WERI-Rb-1 (cell line): ENCODE measurements around the gene RARRES2.
"Not testable (repeated sequence)": the region's sequence is repeated elsewhere in the genome, so short reads cannot be mapped to it uniquely, and the experiment has no call there.

Experiments
- DNase-seq: peaks from one replicate; pipeline ENCODE4 v3.0.0-alpha.2; 2020
- H3K27ac ChIP-seq: fragments of 250-450 bp; sonication (Bioruptor Pico); 2 replicates; pipeline ENCODE4 v1.5.1; 2020; ENCODE audit warnings: mild to moderate bottlenecking, moderate library complexity
- H3K27me3 ChIP-seq: fragments of 250-450 bp; sonication (Bioruptor Pico); 2 replicates; pipeline ENCODE4 v1.5.1; 2021; ENCODE audit warnings: mild to moderate bottlenecking, low read depth, moderate library complexity; ENCODE audit not compliant: insufficient read depth, severe bottlenecking
- H3K36me3 ChIP-seq: fragments of 250-450 bp; sonication (Bioruptor Pico); 2 replicates; pipeline ENCODE4 v1.5.1; 2020; ENCODE audit warnings: mild to moderate bottlenecking, moderate library complexity
- H3K4me3 ChIP-seq: 2 replicates; pipeline ENCODE4 v1.5.1; 2011; ENCODE audit warnings: low read depth, mild to moderate bottlenecking, control low read depth, low read length
- H3K9me3 ChIP-seq: fragments of 250-450 bp; sonication (Bioruptor Pico); 2 replicates; pipeline ENCODE4 v1.5.1; 2021; ENCODE audit warnings: mild to moderate bottlenecking, moderate library complexity; ENCODE audit not compliant: severe bottlenecking
- CTCF ChIP-seq: IDR thresholded peaks from 2 replicates; pipeline ENCODE4 v1.5.1; 2011; ENCODE audit warnings: low read depth, mild to moderate bottlenecking, control low read depth, inconsistent platforms, low read length

RARRES2 gene

DNA sequence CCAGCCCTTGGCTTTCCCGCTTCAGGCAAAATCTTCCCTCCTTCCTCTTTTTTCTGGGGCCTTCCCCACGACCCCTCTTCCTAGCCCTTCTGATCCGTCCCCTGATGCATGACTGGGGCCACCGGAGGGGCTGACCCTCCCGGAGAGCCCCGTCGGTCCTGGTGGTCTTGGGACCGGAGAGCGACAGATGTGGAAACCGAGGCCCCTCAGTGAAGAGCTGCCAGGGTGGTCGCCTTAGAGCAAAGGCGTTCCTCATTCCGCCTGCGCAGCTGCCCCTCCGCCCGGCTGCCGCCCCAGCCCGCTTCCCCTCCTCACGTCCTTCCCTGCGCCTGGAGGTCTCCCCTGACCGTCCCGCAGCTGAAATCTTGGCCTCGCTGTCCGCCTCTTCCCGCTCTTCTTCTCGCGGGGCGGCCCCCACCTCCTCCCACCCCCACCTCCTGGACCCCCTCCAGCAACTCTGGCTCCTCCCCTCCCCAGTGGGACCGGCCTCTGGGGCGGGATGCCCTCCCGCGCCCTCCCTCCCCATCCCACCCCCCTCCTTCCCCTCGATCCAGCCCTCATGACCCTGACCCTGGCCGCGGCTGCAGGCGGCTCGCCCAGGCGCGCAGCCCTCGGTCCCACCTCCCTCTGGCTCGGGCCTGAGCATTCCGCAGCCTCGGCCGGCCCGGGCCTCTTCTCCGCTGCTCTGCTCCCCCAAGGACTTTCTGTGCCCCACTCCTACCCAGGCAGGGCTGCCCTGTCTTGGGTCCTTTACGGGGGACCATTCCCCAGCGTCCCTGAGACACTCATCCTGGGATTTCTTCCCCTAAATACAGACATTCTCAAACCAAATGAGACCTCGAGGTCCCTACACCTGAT, at the start of gene RARRES2:
Gene RARRES2, minus strand, starts transcription at position 367 of the 858 bp plus-strand sequence. CDS start 1,020 bp downstream, outside the sequence.
- Histone ChIP-seq H3K27ac (no peak within 1 kb of the TSS), H3K36me3 (peaks cover 15% of the 10 kb centered on the region), H3K27me3 (no peaks in the 10 kb centered on the region), H3K4me3 (no peak within 1 kb of the TSS), H3K9me3 (no peaks in the 10 kb centered on the region)
- TF ChIP-seq CTCF = no peak
- DNase-seq = no peak

DNA sequence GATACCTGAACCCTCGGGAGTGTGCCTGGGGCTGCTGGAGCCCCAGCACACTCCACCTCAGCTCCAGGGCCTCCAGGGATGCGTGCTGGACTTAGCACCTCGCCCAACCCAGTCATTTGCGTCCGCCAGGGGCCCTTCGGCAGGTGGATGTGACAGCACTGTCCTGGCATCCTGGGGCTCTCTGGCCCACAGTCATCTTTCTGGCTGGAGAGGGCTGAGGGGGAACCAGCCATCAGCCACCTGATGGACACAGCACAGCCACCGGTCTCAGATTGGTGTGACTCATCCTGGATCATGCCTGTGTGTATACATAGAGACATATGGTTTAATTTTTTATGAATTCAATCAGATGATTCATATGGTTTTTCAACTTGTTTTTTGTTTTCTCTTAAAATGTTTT, 48.8 kb upstream of the RARRES2 start:
- H3K36me3 ChIP-seq = peaks cover 31% of the 10 kb centered on the region
- no peak overlapping the region for H3K4me3 ChIP-seq
- DNase-seq = no peak
- TF ChIP-seq CTCF = no peak
- no peak overlapping the region for H3K27ac ChIP-seq
- no peaks in the 10 kb centered on the region for H3K27me3 ChIP-seq
- no peaks in the 10 kb centered on the region for H3K9me3 ChIP-seq

- DNase-seq = no peak
- Histone ChIP-seq H3K4me3 (no peak overlapping the region), H3K9me3 (no peaks in the 10 kb centered on the region), H3K36me3 (peaks cover 31% of the 10 kb centered on the region), H3K27me3 (no peaks in the 10 kb centered on the region), H3K27ac (peak overlapping the region; percentile 68)
- TF ChIP-seq CTCF = no peak
Measured at GRCh38 chr7:150389532-150389816, 48.0 kb upstream of the RARRES2 start.

DNA sequence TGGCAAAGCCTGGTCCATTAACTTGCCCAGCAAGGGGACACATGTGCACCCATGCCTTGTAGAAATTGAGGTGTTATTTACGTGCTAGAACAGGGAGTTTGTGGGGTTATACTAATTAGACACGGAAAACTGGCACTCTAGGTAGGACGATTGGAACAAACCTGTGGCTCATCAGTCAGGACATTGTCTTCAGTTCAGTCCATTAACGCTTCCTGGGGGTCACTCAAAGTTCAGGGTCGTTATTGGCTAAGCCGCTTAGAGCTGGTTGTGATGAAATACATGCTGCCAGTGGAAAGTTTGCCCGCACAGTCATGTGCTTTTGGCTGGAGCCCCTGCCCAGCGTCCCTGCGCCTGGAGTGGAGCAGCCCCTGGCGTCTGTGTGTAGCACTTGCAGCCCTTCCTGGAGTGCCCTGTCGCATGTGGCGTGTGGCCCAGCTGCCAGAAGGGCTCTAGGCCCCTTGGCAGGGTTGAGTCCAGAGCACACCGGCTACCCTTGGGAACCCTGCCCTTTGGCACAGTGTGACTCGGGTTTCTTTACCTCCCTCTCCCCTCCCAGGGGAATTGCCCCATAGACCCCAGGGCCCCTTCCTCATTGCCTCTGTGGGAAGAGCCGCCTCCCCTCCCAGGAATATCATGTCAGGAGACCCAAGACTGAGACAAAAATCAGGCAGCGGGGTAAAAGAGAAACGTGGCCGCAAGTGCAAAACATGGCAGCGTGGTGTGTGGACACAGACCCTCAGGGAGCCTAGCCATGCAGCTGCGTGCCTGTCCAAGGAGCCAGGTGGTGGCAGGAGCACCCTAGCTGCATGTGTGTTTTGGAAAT, 47.5 kb upstream of the RARRES2 start:
- peaks cover 31% of the 10 kb centered on the region for H3K36me3 ChIP-seq
- no peaks in the 10 kb centered on the region for H3K9me3 ChIP-seq
- no peak overlapping the region for H3K4me3 ChIP-seq
- DNase-seq = peak; percentile 95
- H3K27ac ChIP-seq = peak overlapping the region; percentile 79
- peak; percentile 99 for TF ChIP-seq CTCF
- H3K27me3 ChIP-seq = no peaks in the 10 kb centered on the region

GRCh38 chr7:150388306-150388705, 46.9 kb upstream of the RARRES2 start:
- peak; percentile 11 for DNase-seq
- no peak for TF ChIP-seq CTCF
- Histone ChIP-seq H3K9me3 (no peaks in the 10 kb centered on the region), H3K36me3 (peaks cover 31% of the 10 kb centered on the region), H3K27me3 (no peaks in the 10 kb centered on the region), H3K4me3 (no peak overlapping the region), H3K27ac (peak overlapping the region; percentile 79)

DNA sequence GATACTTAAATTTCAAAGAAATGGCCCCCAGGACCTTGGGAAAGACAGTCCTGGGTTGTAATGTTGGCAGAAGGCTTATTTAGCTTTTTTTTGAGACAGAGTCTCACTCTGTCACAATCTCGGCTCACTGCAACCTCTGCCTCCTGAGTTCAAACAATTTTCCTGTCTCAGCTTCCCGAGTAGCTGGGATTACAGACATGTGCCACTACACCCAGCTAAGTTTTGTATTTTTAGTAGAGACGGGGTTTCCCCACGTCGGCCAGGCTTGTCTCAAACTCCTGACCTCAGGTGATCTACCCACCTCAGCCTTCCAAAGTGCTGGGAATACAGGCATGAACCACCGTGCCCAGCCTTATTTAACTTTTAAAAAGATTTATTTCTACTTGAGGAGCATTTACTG, 44.5 kb upstream of the RARRES2 start:
- not testable (repeated sequence) for H3K4me3 ChIP-seq, DNase-seq, H3K9me3 ChIP-seq, H3K27me3 ChIP-seq
- peak overlapping the region; percentile 97 for H3K27ac ChIP-seq
- peaks cover 24% of the 10 kb centered on the region for H3K36me3 ChIP-seq
